Measurements from ENCODE around the gene MET. TPM values are rescaled to one million over a fixed set of nuclear protein-coding genes. Genes with fewer than 3 reads are reported as not detected.
"Not testable (repeated sequence)": the region's sequence is repeated elsewhere in the genome, so short reads cannot be mapped to it uniquely, and the experiment has no call there.

MET gene
- total RNA-seq, 1 donor from 2014 or later, result 22.8 TPM

- no peaks in the 10 kb centered on the region for H3K27me3 Mint-ChIP-seq (ENCODE audit: low read depth)
- no peak overlapping the region for H3K27ac Mint-ChIP-seq
- peaks cover 70% of the 10 kb centered on the region for H3K4me1 Mint-ChIP-seq
- DNase-seq (ENCODE audit: low spot score in 2 of 2, unreplicated experiment in 2 of 2), result no peak
- no peaks in the 10 kb centered on the region for H3K9me3 Mint-ChIP-seq
- no peak for TF ChIP-seq CTCF (IDR thresholded peaks at IDR 0.05; ENCODE audit: unreplicated experiment)
- H3K4me3 Mint-ChIP-seq, result no peak overlapping the region
- no peaks in the 10 kb centered on the region for H3K36me3 Mint-ChIP-seq
Observed at GRCh38 chr7:116807011-116807560, 135.1 kb downstream of the MET start.

DNA sequence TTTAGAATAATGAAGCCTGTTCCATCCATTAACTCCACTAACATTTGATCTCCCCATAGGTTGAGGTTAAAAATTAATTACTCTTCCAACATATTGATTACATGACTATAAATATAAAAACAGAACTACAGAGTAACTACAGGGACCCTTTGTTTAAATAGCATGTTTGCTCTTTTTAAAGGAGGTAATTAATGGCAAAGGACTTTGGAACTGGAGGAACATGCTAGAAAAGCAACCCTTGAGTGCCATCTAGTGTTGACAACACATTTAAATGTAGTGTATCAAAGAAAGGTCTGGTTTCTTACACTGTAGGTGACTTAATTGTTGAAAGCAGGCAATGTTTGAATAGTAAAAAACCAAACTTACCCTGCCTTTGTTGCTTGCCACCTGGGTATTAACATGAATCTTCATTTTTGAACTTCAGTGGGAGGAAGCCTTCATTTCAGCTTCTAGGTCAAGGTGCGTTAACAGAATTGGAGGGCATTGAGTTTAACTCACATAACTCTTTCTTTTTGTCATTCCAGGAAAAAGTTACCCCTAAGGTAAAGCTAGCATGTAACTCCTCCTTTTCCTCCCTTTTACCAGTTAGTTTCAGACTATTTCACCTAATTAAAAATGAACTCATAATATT, 137.8 kb downstream of the MET start:
- Mint-ChIP-seq H3K36me3 (no peaks in the 10 kb centered on the region), H3K4me3 (no peak overlapping the region), H3K9me3 (no peaks in the 10 kb centered on the region), H3K27ac (peak overlapping the region; percentile 75), H3K27me3 (ENCODE audit: low read depth) (no peaks in the 10 kb centered on the region), H3K4me1 (peaks cover 55% of the 10 kb centered on the region)
- no peak for DNase-seq (ENCODE audit: low spot score in 2 of 2, unreplicated experiment in 2 of 2)
- peak; percentile 44 for TF ChIP-seq CTCF (IDR thresholded peaks at IDR 0.05; ENCODE audit: unreplicated experiment)

GRCh38 chr7:116810267-116811116, 138.5 kb downstream of the MET start:
- Mint-ChIP-seq H3K4me3 (no peak overlapping the region), H3K27ac (peak overlapping the region; percentile 75)

DNA sequence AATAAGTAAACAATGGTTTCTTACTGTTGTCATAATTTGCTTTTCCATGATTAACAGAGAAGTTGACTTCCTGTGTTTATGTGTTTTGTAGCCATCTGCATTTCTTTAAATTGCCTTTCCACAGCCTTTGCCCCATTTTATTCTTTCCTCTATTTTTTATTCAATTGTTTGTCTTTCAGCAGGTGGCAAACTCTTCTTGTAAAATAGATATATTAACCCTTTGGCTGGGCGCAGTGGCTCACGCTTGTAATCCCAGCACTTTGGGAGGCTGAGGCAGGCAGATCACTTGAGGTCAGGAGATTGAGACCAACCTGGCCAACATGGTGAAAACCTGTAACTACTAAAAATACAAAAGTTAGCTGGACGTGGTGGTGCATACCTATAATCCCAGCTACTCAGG, 139.8 kb downstream of the MET start:
- no peak for DNase-seq (ENCODE audit: low spot score in 2 of 2, unreplicated experiment in 2 of 2)
- Mint-ChIP-seq H3K4me3 (no peak overlapping the region), H3K9me3 (no peaks in the 10 kb centered on the region), H3K4me1 (peaks cover 42% of the 10 kb centered on the region), H3K27me3 (ENCODE audit: low read depth) (no peaks in the 10 kb centered on the region), H3K27ac (no peak overlapping the region), H3K36me3 (no peaks in the 10 kb centered on the region)
- TF ChIP-seq CTCF (IDR thresholded peaks at IDR 0.05; ENCODE audit: unreplicated experiment), result no peak

More at GRCh38 chr7:116810267-116811116, 138.5 kb downstream of the MET start:
- H3K27me3 Mint-ChIP-seq (ENCODE audit: low read depth), result no peaks in the 10 kb centered on the region
- TF ChIP-seq CTCF (IDR thresholded peaks at IDR 0.05; ENCODE audit: unreplicated experiment), result no peak
- peaks cover 54% of the 10 kb centered on the region for H3K4me1 Mint-ChIP-seq
- H3K36me3 Mint-ChIP-seq, result no peaks in the 10 kb centered on the region
- DNase-seq (ENCODE audit: low spot score in 2 of 2, unreplicated experiment in 2 of 2), result no peak
- H3K9me3 Mint-ChIP-seq, result no peaks in the 10 kb centered on the region

GRCh38 chr7:116812860-116813259, 140.9 kb downstream of the MET start:
- no peak for DNase-seq (ENCODE audit: low spot score in 2 of 2, unreplicated experiment in 2 of 2)
- no peak for TF ChIP-seq CTCF (IDR thresholded peaks at IDR 0.05; ENCODE audit: unreplicated experiment)
- no peak overlapping the region for H3K4me3 Mint-ChIP-seq
- H3K9me3 Mint-ChIP-seq, result no peaks in the 10 kb centered on the region
- H3K4me1 Mint-ChIP-seq, result peaks cover 36% of the 10 kb centered on the region
- no peaks in the 10 kb centered on the region for H3K36me3 Mint-ChIP-seq
- H3K27ac Mint-ChIP-seq, result no peak overlapping the region
- no peaks in the 10 kb centered on the region for H3K27me3 Mint-ChIP-seq (ENCODE audit: low read depth)

GRCh38 chr7:116813371-116813770, 141.4 kb downstream of the MET start:
- not testable (repeated sequence) for H3K9me3 Mint-ChIP-seq; H3K36me3 Mint-ChIP-seq; H3K27ac Mint-ChIP-seq; H3K27me3 Mint-ChIP-seq (ENCODE audit: low read depth); H3K4me3 Mint-ChIP-seq; DNase-seq (ENCODE audit: low spot score in 2 of 2, unreplicated experiment in 2 of 2)
- peaks cover 31% of the 10 kb centered on the region for H3K4me1 Mint-ChIP-seq

Measured in mesothelial cell of epicardium (in vitro differentiated cells).